Esophagus squamous epithelium (tissue), 4 donors: ENCODE measurements around the gene PSME3IP1.

Experiments used
- POLR2A ChIP-seq, 4 donors: fragments of 450-650 bp; IDR thresholded peaks; one replicate each; pipeline ENCODE4 v1.6.1; 2017; ENCODE audit warnings: antibody characterized with exemption in 4 of 4, mild to moderate bottlenecking in 4 of 4, moderate library complexity in 3 of 4
- TF ChIP-seq, protein P1 (sequence below), 6 experiments: fragments of 450-650 bp in 4 of 6; fragments of 200-600 bp in 2 of 6; sonication (generic) in 2 of 6; IDR thresholded peaks; one replicate each; pipeline ENCODE4 v1.5.1; 2016 to 2019; ENCODE audit warnings: antibody characterized with exemption in 6 of 6, mild to moderate bottlenecking in 4 of 6, moderate library complexity in 4 of 6

DNA sequence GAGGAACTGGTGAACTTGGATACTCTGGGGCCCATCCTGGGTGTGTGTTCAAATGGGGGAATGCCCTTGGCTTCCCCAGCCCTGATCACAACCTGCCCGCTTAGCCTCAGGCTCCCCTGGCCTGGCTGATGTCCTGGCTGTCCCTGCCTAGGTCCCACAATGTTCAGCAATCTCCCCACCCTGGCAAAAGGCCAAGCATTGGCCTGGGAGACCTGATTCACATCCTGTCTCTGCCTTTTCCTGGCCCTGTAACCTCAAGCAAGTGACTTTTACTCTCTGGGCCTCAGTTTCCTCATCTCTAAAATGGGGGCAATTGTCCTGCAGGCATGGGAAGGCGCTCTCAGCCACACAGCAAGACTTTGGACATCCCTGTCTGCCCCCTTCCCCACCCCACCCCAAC, 79.1 kb downstream of the PSME3IP1 start:
- no peak for TF ChIP-seq POLR2A (IDR thresholded peaks at IDR 0.05)
- TF ChIP-seq, protein P1, sequence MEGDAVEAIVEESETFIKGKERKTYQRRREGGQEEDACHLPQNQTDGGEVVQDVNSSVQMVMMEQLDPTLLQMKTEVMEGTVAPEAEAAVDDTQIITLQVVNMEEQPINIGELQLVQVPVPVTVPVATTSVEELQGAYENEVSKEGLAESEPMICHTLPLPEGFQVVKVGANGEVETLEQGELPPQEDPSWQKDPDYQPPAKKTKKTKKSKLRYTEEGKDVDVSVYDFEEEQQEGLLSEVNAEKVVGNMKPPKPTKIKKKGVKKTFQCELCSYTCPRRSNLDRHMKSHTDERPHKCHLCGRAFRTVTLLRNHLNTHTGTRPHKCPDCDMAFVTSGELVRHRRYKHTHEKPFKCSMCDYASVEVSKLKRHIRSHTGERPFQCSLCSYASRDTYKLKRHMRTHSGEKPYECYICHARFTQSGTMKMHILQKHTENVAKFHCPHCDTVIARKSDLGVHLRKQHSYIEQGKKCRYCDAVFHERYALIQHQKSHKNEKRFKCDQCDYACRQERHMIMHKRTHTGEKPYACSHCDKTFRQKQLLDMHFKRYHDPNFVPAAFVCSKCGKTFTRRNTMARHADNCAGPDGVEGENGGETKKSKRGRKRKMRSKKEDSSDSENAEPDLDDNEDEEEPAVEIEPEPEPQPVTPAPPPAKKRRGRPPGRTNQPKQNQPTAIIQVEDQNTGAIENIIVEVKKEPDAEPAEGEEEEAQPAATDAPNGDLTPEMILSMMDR (IDR thresholded peaks at IDR 0.05), result no peak
